ENCODE measurements around the gene LACTB. TPM values are rescaled to one million over a fixed set of nuclear protein-coding genes. Genes with fewer than 3 reads are reported as not detected.
A peak's percentile ranks its signal among the peaks of the same experiment; 100 is the strongest.

Gene LACTB
- total and polyA plus RNA-seq, 2 of the 13 experiments (the other 11 are each of a cell fraction or from before 2014, with no cell fraction given): 14.8 to 23.0 TPM

- TF ChIP-seq DBP (CRISPR knock-in tag; IDR thresholded peaks at IDR 0.05; ENCODE audit: not compliant biosample characterization): no peak
- TF ChIP-seq CTCF (CRISPR knock-in tag; IDR thresholded peaks at IDR 0.05): no peak
- TF ChIP-seq ZBTB40 (IDR thresholded peaks at IDR 0.05): no peak
- TF ChIP-seq ZBTB40 (CRISPR knock-in tag; IDR thresholded peaks at IDR 0.05): peak; percentile 73
- TF ChIP-seq BCLAF1 (IDR thresholded peaks at IDR 0.05): no peak
- TF ChIP-seq ZSCAN25 (CRISPR knock-in tag; IDR thresholded peaks at IDR 0.05): 0 out of 2 replicates have a peak, but pooled peaks have one; percentile 46
- TF ChIP-seq ZNF782 (CRISPR knock-in tag; IDR thresholded peaks at IDR 0.05; ENCODE audit: borderline replicate concordance): no peak
- peak; percentile 31; the same call in 1 of the 2 replicates for TF ChIP-seq MLX (CRISPR knock-in tag; IDR thresholded peaks at IDR 0.05)
- TF ChIP-seq ZNF180 (CRISPR knock-in tag; IDR thresholded peaks at IDR 0.05; ENCODE audit: borderline replicate concordance, low read depth): peak; percentile 76; the same call in 1 of the 2 replicates
- TF ChIP-seq JUNB (CRISPR knock-in tag; IDR thresholded peaks at IDR 0.05; ENCODE audit: borderline replicate concordance): no peak
Measured at GRCh38 chr15:63157118-63157843, 35.6 kb downstream of the LACTB start, which contains the start of gene RPS27L (continued).

Measured in HepG2 (cell line).